ENCODE results near the gene CADM1.

Gene CADM1

DNA sequence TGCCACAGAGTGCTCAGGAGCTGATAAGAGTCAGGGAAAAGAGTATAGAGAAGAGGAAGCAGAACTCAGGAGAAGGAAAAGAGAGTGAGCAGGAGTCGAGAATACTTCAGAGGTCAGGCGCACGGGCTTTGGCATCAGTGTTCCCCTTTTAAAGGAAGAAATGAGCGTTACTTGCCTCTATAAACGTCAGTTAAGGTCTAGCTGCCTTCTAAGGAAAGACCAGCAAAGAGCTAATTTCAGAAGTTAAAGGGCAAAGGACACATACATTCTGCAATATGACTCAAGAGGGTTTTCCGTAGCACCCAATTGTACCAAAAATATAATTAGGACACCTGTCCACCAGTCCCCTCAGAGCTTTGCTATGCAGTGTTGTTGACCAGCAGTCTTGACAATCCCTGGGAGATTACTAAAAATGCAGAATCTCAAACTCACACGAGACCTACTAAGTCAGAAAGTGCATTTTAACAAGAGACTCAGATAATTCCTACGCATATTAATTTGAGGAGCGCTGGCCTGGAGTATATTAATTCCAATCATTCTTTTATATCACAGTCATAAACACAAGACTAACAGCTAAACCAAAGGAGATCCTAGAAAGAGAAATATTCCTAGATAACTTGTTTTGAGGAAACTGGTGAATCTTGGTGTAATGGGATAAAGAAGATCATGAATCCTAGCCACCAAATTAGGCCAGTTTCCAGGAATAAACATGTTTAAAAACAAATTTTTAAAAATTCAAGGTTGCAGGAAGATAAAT lies 249.0 kb downstream of the CADM1 start:
- no peaks in the 10 kb centered on the region for H3K36me3 ChIP-seq (ENCODE audit: control insufficient read depth, insufficient read depth, low read length)
- no peak overlapping the region for H3K4me3 ChIP-seq (ENCODE audit: low read depth, low read length)
- H3K9me3 ChIP-seq (ENCODE audit: control insufficient read depth, insufficient read depth, low read length) = no peaks in the 10 kb centered on the region
- no peaks in the 10 kb centered on the region for H3K27me3 ChIP-seq (ENCODE audit: control insufficient read depth, insufficient read depth, low read length)
- H3K9ac ChIP-seq (ENCODE audit: low read depth, low read length) = no peak overlapping the region
- H3K4me1 ChIP-seq (ENCODE audit: control insufficient read depth, insufficient read depth, low read length) = peaks cover 13% of the 10 kb centered on the region

DNA sequence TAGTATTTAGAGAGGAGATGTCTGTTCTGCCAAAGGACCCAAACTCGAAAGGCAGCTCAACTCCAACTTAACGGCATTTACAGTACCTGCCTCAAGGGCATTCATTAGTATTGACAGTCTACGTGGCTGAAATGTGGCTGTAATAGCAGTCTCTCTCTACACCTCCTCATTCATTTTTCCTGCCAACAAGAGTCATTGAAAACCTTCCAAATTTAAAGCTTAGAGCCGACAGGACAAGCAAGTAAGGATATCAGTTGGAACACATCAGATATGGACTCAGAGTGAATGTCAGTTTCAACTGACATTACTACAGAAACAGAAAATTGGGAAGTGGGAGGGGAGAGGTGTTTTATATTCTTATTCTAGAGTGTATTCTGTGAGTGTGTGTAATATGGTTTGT lies 253.1 kb downstream of the CADM1 start:
- H3K4me3 ChIP-seq (ENCODE audit: low read depth, low read length) = no peak overlapping the region
- no peaks in the 10 kb centered on the region for H3K36me3 ChIP-seq (ENCODE audit: control insufficient read depth, insufficient read depth, low read length)

DNA sequence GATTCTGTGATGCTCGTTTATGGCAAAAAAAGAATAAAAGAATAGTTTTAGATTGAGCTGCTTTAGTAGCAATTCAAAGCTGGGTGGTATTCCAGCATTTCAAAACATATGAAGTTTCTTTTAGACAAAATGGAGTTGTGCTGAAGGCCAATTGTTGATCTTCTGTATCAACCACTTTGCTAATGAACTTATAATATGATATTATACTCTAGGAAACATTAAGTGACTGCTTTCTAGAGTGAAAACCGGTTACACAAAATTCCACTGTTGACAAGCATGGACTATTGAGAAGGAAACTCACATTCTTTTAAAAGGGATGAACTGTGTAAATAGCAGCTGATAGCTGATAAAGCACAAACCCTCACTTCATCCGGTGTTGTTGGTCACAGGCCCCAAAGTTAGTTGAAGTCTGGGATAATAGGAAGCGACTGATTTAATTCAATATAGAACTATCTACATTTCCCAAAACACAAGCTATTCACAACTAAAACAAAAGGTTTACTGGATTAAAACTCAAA lies 255.1 kb downstream of the CADM1 start:
- no peaks in the 10 kb centered on the region for H3K27me3 ChIP-seq (ENCODE audit: control insufficient read depth, insufficient read depth, low read length)
- H3K4me3 ChIP-seq (ENCODE audit: low read depth, low read length) = no peak overlapping the region
- H3K9ac ChIP-seq (ENCODE audit: low read depth, low read length) = no peak overlapping the region
- no peaks in the 10 kb centered on the region for H3K9me3 ChIP-seq (ENCODE audit: control insufficient read depth, insufficient read depth, low read length)
- no peaks in the 10 kb centered on the region for H3K36me3 ChIP-seq (ENCODE audit: control insufficient read depth, insufficient read depth, low read length)
- no peaks in the 10 kb centered on the region for H3K4me1 ChIP-seq (ENCODE audit: control insufficient read depth, insufficient read depth, low read length)

More for the DNA sequence above, 253.1 kb downstream of the CADM1 start:
- H3K9ac ChIP-seq (ENCODE audit: low read depth, low read length) = no peak overlapping the region
- H3K27me3 ChIP-seq (ENCODE audit: control insufficient read depth, insufficient read depth, low read length) = no peaks in the 10 kb centered on the region
- H3K9me3 ChIP-seq (ENCODE audit: control insufficient read depth, insufficient read depth, low read length) = no peaks in the 10 kb centered on the region
- no peaks in the 10 kb centered on the region for H3K4me1 ChIP-seq (ENCODE audit: control insufficient read depth, insufficient read depth, low read length)

- no peaks in the 10 kb centered on the region for H3K36me3 ChIP-seq (ENCODE audit: control insufficient read depth, insufficient read depth, low read length)
- no peaks in the 10 kb centered on the region for H3K27me3 ChIP-seq (ENCODE audit: control insufficient read depth, insufficient read depth, low read length)
- no peak overlapping the region for H3K4me3 ChIP-seq (ENCODE audit: low read depth, low read length)
- H3K4me1 ChIP-seq (ENCODE audit: control insufficient read depth, insufficient read depth, low read length) = no peaks in the 10 kb centered on the region
- no peak overlapping the region for H3K9ac ChIP-seq (ENCODE audit: low read depth, low read length)
- H3K9me3 ChIP-seq (ENCODE audit: control insufficient read depth, insufficient read depth, low read length) = no peaks in the 10 kb centered on the region
Measured at GRCh38 chr11:115247953-115248352, 256.3 kb downstream of the CADM1 start.

DNA sequence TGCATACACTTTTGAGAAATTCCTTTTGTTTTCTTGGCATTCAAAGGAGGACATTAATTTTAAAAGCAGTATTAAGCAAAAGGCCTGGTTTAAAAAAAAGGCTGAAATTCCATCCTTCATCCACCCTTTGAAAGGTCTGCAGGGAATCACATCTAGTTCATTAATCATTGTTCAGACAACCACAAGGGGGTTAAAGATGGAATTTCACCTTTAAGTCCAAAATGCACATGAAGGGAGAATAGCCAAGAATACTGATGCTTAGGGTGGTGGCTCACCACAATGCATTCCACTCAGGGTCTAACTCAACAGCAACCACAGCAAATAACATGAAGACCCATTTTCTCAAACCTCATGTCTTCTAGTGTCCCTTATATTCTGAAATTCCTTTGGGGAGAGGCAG lies 256.9 kb downstream of the CADM1 start:
- H3K36me3 ChIP-seq (ENCODE audit: control insufficient read depth, insufficient read depth, low read length) = no peaks in the 10 kb centered on the region
- no peak overlapping the region for H3K4me3 ChIP-seq (ENCODE audit: low read depth, low read length)
- no peaks in the 10 kb centered on the region for H3K27me3 ChIP-seq (ENCODE audit: control insufficient read depth, insufficient read depth, low read length)
- no peaks in the 10 kb centered on the region for H3K4me1 ChIP-seq (ENCODE audit: control insufficient read depth, insufficient read depth, low read length)
- H3K9me3 ChIP-seq (ENCODE audit: control insufficient read depth, insufficient read depth, low read length) = no peaks in the 10 kb centered on the region
- no peak overlapping the region for H3K9ac ChIP-seq (ENCODE audit: low read depth, low read length)

DNA sequence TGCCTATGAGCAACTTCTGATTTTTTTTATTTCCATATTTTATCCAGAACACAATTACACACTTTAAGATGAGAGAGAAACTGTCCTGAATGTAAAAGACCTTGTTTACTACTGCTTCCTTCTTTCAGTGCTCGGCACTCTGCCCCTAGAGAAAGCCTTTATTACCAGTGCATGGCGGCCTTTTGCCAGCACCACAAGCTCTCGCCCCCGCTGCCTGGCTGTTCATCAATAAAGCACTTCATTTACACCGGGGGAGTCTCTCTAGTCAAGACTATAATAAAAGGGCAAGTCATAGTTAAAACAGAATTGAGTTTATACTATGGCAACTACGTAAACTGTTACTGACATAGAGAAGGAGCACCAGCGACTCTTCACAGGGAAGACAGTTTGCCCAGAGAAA lies 259.5 kb downstream of the CADM1 start:
- H3K4me3 ChIP-seq (ENCODE audit: low read depth, low read length) = no peak overlapping the region
- H3K27me3 ChIP-seq (ENCODE audit: control insufficient read depth, insufficient read depth, low read length) = no peaks in the 10 kb centered on the region
- no peaks in the 10 kb centered on the region for H3K9me3 ChIP-seq (ENCODE audit: control insufficient read depth, insufficient read depth, low read length)
- no peak overlapping the region for H3K9ac ChIP-seq (ENCODE audit: low read depth, low read length)
- no peaks in the 10 kb centered on the region for H3K4me1 ChIP-seq (ENCODE audit: control insufficient read depth, insufficient read depth, low read length)
- no peaks in the 10 kb centered on the region for H3K36me3 ChIP-seq (ENCODE audit: control insufficient read depth, insufficient read depth, low read length)

DNA sequence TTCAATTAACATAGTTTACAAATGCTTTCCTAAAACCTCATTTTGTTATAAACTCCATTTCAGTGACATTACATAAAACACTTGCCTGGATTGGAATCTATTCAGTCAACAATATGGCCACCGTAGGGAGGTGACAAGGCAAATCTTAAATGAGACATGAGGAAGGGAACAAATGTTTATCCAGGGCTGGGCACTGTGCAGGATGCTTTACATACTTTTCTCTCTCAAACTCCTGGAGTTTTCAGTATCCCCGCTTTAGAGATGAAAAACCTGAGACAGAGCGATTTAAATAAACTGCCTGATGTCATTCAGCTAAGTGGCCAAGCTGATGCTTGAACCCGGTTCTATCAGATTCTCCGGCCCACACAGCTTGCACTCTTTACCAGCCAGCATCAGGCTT lies 259.9 kb downstream of the CADM1 start:
- Histone ChIP-seq H3K4me1 (ENCODE audit: control insufficient read depth, insufficient read depth, low read length) (no peaks in the 10 kb centered on the region), H3K27me3 (ENCODE audit: control insufficient read depth, insufficient read depth, low read length) (no peaks in the 10 kb centered on the region), H3K36me3 (ENCODE audit: control insufficient read depth, insufficient read depth, low read length) (no peaks in the 10 kb centered on the region), H3K4me3 (ENCODE audit: low read depth, low read length) (no peak overlapping the region), H3K9ac (ENCODE audit: low read depth, low read length) (no peak overlapping the region), H3K9me3 (ENCODE audit: control insufficient read depth, insufficient read depth, low read length) (no peaks in the 10 kb centered on the region)

GRCh38 chr11:115242982-115243381 lies 261.2 kb downstream of the CADM1 start:
- H3K36me3 ChIP-seq (ENCODE audit: control insufficient read depth, insufficient read depth, low read length) = no peaks in the 10 kb centered on the region
- no peaks in the 10 kb centered on the region for H3K4me1 ChIP-seq (ENCODE audit: control insufficient read depth, insufficient read depth, low read length)
- no peaks in the 10 kb centered on the region for H3K27me3 ChIP-seq (ENCODE audit: control insufficient read depth, insufficient read depth, low read length)
- H3K9me3 ChIP-seq (ENCODE audit: control insufficient read depth, insufficient read depth, low read length) = no peaks in the 10 kb centered on the region
- no peak overlapping the region for H3K9ac ChIP-seq (ENCODE audit: low read depth, low read length)
- no peak overlapping the region for H3K4me3 ChIP-seq (ENCODE audit: low read depth, low read length)

DNA sequence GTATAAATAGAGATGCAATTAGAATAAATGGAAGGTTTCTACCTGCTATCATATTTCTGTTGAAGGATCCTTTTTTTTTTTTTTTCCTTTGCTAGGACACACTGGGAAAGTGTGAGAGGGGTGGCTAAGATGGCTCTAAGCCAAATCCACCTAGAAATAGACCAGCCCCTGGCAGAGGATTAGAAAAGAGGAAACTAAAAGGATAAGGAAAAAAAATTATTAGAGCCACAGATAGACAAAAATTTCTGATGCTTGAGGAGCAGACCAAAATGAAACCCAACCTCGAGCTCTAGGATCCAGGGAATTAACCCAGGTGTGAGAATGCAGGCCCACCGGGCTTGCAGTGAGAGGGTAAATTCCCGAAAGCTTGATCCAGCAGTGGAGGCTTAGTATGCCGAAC lies 262.3 kb downstream of the CADM1 start:
- Histone ChIP-seq H3K4me1 (ENCODE audit: control insufficient read depth, insufficient read depth, low read length) (no peaks in the 10 kb centered on the region), H3K9me3 (ENCODE audit: control insufficient read depth, insufficient read depth, low read length) (no peaks in the 10 kb centered on the region), H3K4me3 (ENCODE audit: low read depth, low read length) (no peak overlapping the region), H3K9ac (ENCODE audit: low read depth, low read length) (no peak overlapping the region), H3K27me3 (ENCODE audit: control insufficient read depth, insufficient read depth, low read length) (no peaks in the 10 kb centered on the region), H3K36me3 (ENCODE audit: control insufficient read depth, insufficient read depth, low read length) (no peaks in the 10 kb centered on the region)

DNA sequence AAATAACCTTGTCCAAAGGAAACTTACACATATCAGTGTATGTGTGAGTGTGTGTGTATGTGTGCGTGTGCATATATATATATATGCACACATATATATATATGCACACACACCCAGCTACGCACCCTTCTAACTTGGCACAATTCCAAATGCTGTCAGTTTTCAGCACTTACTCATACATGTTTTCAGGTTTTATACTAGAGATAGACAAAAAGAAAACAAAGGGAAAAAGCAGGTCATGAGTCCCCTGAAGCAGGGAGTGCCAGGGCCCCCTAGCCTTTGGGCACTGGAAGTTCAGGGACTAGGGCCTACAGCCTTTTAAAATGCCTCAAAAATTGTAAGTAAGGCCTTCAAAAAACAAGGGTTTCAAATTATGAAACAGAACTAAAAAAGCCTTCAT lies 265.4 kb downstream of the CADM1 start:
- Histone ChIP-seq H3K36me3 (ENCODE audit: control insufficient read depth, insufficient read depth, low read length) (no peaks in the 10 kb centered on the region), H3K4me1 (ENCODE audit: control insufficient read depth, insufficient read depth, low read length) (no peaks in the 10 kb centered on the region), H3K9ac (ENCODE audit: low read depth, low read length) (no peak overlapping the region), H3K9me3 (ENCODE audit: control insufficient read depth, insufficient read depth, low read length) (no peaks in the 10 kb centered on the region), H3K27me3 (ENCODE audit: control insufficient read depth, insufficient read depth, low read length) (no peaks in the 10 kb centered on the region), H3K4me3 (ENCODE audit: low read depth, low read length) (no peak overlapping the region)

- no peak overlapping the region for H3K9ac ChIP-seq (ENCODE audit: low read depth, low read length)
- H3K9me3 ChIP-seq (ENCODE audit: control insufficient read depth, insufficient read depth, low read length) = no peaks in the 10 kb centered on the region
- H3K36me3 ChIP-seq (ENCODE audit: control insufficient read depth, insufficient read depth, low read length) = no peaks in the 10 kb centered on the region
- H3K27me3 ChIP-seq (ENCODE audit: control insufficient read depth, insufficient read depth, low read length) = no peaks in the 10 kb centered on the region
- H3K4me1 ChIP-seq (ENCODE audit: control insufficient read depth, insufficient read depth, low read length) = no peaks in the 10 kb centered on the region
- no peak overlapping the region for H3K4me3 ChIP-seq (ENCODE audit: low read depth, low read length)
Measured at GRCh38 chr11:115238086-115238485, 266.1 kb downstream of the CADM1 start.

DNA sequence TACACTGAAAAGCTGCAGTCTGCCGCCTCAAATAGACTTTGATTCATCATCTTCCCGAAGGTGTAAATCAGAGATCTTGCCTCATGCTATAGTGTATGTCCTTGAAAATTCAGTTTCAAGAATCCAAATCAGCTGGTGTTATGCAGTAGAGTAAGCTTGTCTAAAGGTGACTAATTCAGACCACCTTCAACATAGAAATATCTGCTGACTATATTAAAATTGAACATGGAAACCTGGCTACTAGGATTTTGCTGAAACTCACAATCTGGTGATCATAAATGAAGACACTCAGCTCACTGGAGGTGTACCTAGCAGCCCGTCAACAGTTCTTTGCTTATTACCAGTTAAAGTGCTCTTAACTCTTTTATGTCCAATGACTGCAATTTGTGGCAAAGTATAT lies 266.6 kb downstream of the CADM1 start:
- Histone ChIP-seq H3K4me3 (ENCODE audit: low read depth, low read length) (no peak overlapping the region), H3K4me1 (ENCODE audit: control insufficient read depth, insufficient read depth, low read length) (no peaks in the 10 kb centered on the region), H3K9ac (ENCODE audit: low read depth, low read length) (no peak overlapping the region), H3K9me3 (ENCODE audit: control insufficient read depth, insufficient read depth, low read length) (no peaks in the 10 kb centered on the region), H3K27me3 (ENCODE audit: control insufficient read depth, insufficient read depth, low read length) (no peaks in the 10 kb centered on the region), H3K36me3 (ENCODE audit: control insufficient read depth, insufficient read depth, low read length) (no peaks in the 10 kb centered on the region)
